ENCODE data around the gene TRIM44.

DNA sequence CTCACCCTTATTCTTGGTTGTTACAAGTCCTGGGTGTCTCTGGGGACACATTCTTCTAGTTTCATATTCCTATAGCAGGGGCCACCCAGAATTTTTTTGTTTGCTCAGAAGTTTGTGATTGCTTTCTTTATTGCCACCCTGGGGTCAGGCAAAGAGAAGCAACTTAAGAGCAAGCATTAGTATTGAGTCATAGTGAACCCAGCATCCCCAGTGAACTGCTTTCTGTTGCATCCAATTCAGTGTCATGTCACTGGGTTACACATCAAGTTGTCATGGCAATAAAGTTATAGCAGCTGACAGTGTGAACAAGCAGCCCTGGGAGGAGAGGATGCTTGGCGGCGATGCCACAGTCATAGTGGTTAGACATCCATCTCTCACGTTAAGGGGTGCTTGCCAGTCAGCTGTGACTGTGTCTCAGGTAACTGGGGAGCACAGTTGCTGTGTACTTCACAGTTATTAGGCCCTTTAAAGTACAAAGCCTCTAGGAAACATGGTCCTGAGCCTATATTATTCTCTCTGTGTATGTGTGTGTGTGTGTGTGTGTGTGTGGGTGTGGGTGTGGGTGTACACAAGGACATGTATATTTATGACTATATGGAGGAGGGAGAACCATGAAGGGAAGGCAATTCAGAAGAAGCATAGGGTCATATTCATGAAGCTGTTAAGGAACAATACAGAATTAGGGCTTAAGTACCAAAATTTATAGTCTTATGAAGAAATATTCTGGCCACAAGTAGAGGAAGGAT is 52.5 kb downstream of the TRIM44 start:
- TF ChIP-seq POLR2AphosphoS5 (IDR thresholded peaks at IDR 0.05; ENCODE audit: low read depth, low read length) (no peak), POLR2A (IDR thresholded peaks at IDR 0.05; ENCODE audit: low read depth, low read length) (no peak), TAF1 (IDR thresholded peaks at IDR 0.05; ENCODE audit: borderline replicate concordance, low read depth, low read length) (no peak)

All from GM12892 (cell line).